IgD-negative memory B cell (primary cell): ENCODE results near the gene PRKCH. TPM values are rescaled to one million over a fixed set of nuclear protein-coding genes. Genes with fewer than 3 reads are reported as not detected.

Experiments used
- H3K27ac Mint-ChIP-seq, 3 donors: one replicate each; pipeline ENCODE4 v1.8.0; 2020 to 2022; ENCODE audit warnings: mild to moderate bottlenecking in 3 of 3, mixed read lengths in 3 of 3, moderate library complexity in 1 of 3
- H3K27me3 Mint-ChIP-seq: one replicate; pipeline ENCODE4 v1.8.0; 2021; ENCODE audit warnings: mixed read lengths
- H3K36me3 Mint-ChIP-seq: one replicate; pipeline ENCODE4 v1.8.0; 2020; ENCODE audit warnings: mild to moderate bottlenecking, mixed read lengths
- H3K4me1 Mint-ChIP-seq, 3 donors: one replicate each; pipeline ENCODE4 v1.8.0; 2020 to 2022; ENCODE audit warnings: mixed read lengths in 3 of 3, mild to moderate bottlenecking in 1 of 3
- H3K4me3 Mint-ChIP-seq, 4 donors: one replicate each; pipeline ENCODE4 v1.8.0; 2020 to 2022; ENCODE audit warnings: mild to moderate bottlenecking in 4 of 4, mixed read lengths in 4 of 4, moderate library complexity in 3 of 4
- H3K9me3 Mint-ChIP-seq, 3 donors: one replicate each; pipeline ENCODE4 v1.8.0; 2020 to 2021; ENCODE audit warnings: mixed read lengths in 3 of 3, mild to moderate bottlenecking in 1 of 3
- polyA plus RNA-seq: library from polyadenylated mRNA; unstranded; fragments of 300-500 nt; fragmentation: Illumina TruSeq; gene quantifications from one replicate; pipeline ENCODE4 v1.2.3, GENCODE V29; 2021

Gene PRKCH
- polyA plus RNA-seq, 1 donor from 2014 or later = 9.6 TPM

- Mint-ChIP-seq H3K4me3 (no peak overlapping the region), H3K4me1 (peaks cover 21 to 37% (median 27%) of the 10 kb centered on the region in 3 donors), H3K27me3 (no peaks in the 10 kb centered on the region), H3K27ac (peak overlapping the region in 2 of 3 donors; percentile 38 to 59), H3K36me3 (no peaks in the 10 kb centered on the region), H3K9me3 (peaks cover 0 to 3% (median 0%) of the 10 kb centered on the region in 3 donors)
Measured at GRCh38 chr14:61512026-61512834, 190.9 kb downstream of the PRKCH start.

DNA sequence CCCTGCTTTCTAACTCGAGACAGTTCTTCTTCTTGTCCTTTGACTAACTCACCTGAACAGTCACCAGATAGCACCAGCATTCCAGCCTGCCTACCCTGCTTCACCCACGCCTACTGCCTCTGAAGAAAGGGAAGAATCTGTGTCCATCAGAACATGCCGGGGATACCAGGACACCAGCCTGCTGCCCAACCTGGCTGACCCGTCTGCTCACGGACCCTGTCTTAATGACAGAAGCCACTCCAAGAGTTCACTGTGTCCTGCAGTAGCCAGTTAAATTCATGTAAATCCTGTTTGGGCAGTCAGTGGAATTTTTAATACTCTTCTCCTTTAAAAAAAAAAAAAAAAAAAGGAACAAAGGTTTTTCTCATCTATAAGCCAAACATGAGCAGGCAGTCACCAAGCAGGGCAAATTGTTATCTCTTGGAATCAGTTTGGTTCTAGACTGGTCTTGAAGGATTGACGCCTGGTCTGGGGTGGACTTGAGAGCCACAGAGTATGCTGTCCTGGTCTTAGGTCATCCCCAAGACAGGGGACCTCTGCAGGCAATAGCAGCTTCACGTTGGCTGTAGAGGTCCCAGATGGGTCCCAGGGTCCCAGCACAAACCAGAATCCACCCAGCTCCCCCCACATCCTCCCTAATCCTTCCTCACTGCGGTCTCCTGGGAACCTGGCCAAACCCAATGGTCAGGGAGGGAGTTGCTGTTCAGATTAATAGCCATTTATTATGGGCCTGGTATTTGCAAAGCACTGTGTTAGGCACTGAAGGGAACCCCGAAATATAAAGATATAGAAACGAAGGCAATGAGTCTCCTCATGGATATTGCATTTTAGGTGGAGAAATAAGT is 192.8 kb downstream of the PRKCH start:
- no peaks in the 10 kb centered on the region for H3K27me3 Mint-ChIP-seq
- H3K9me3 Mint-ChIP-seq = no peaks in the 10 kb centered on the region
- H3K4me1 Mint-ChIP-seq = peaks cover 14 to 26% (median 17%) of the 10 kb centered on the region in 3 donors
- H3K27ac Mint-ChIP-seq = no peak overlapping the region
- H3K4me3 Mint-ChIP-seq = peak overlapping the region in 1 of 4 donors; percentile 55
- H3K36me3 Mint-ChIP-seq = no peaks in the 10 kb centered on the region

DNA sequence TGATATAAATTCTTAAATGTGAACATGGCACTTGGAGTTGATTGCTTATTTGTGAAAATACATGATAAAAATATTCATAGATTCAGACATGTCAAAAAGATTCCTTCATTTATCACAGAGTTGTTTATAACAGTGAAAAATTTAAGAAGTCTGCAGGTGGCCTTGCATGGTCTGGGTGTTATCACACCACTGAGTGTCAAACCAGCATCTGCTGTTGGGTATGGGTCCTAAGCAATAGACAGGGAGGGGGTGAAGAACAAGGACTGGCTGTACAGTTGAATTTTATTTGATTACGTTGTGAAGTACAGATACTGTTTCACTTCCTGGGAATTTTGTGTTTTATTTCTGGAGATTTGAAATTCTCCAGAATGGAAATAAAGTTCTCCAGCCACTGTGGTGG is 193.5 kb downstream of the PRKCH start:
- H3K4me3 Mint-ChIP-seq = no peak overlapping the region
- no peaks in the 10 kb centered on the region for H3K27me3 Mint-ChIP-seq
- H3K4me1 Mint-ChIP-seq = peaks cover 12 to 23% (median 15%) of the 10 kb centered on the region in 3 donors
- no peaks in the 10 kb centered on the region for H3K36me3 Mint-ChIP-seq
- H3K27ac Mint-ChIP-seq = no peak overlapping the region
- H3K9me3 Mint-ChIP-seq = no peaks in the 10 kb centered on the region

GRCh38 chr14:61515436-61516117 is 194.2 kb downstream of the PRKCH start:
- H3K4me3 Mint-ChIP-seq = no peak overlapping the region
- H3K9me3 Mint-ChIP-seq = no peaks in the 10 kb centered on the region
- H3K27me3 Mint-ChIP-seq = no peaks in the 10 kb centered on the region
- peaks cover 7 to 20% (median 10%) of the 10 kb centered on the region in 3 donors for H3K4me1 Mint-ChIP-seq
- H3K36me3 Mint-ChIP-seq = no peaks in the 10 kb centered on the region
- H3K27ac Mint-ChIP-seq = no peak overlapping the region

- H3K36me3 Mint-ChIP-seq = no peaks in the 10 kb centered on the region
- H3K4me3 Mint-ChIP-seq = no peak overlapping the region
- H3K27me3 Mint-ChIP-seq = no peaks in the 10 kb centered on the region
- H3K4me1 Mint-ChIP-seq = peaks cover 7 to 13% (median 9%) of the 10 kb centered on the region in 3 donors
- no peak overlapping the region for H3K27ac Mint-ChIP-seq
- H3K9me3 Mint-ChIP-seq = no peaks in the 10 kb centered on the region
Measured at GRCh38 chr14:61516118-61516743, 194.9 kb downstream of the PRKCH start.

- H3K27ac Mint-ChIP-seq = peak overlapping the region in 1 of 3 donors; percentile 33
- no peaks in the 10 kb centered on the region for H3K9me3 Mint-ChIP-seq
- H3K27me3 Mint-ChIP-seq = no peaks in the 10 kb centered on the region
- H3K36me3 Mint-ChIP-seq = no peaks in the 10 kb centered on the region
- H3K4me3 Mint-ChIP-seq = no peak overlapping the region
- H3K4me1 Mint-ChIP-seq = peaks cover 0 to 5% (median 2%) of the 10 kb centered on the region in 3 donors
Measured at GRCh38 chr14:61516964-61517653, 195.7 kb downstream of the PRKCH start.

DNA sequence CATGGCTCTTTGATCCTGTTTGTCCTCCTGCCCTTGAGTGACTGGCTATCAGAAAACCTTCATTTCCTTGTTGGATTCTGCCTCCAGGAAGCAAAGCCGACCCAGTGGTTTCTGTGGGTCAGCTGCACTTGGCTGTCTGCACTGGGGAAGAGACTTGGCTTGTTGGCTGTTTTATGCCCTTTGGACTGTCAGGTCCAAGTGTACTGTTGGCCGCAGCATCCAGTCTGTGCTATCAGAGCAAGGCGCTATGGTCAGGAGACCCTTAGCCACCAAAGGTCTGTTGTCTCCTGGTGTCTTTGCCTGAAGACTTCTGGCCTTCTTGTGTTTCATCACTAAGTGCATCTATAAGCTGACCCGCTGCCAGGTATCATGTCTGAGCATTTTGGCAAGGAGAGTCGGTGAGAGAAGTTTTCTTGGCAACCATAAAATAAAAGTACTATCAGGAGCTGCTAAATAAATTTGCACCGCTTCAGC is 196.6 kb downstream of the PRKCH start:
- no peaks in the 10 kb centered on the region for H3K27me3 Mint-ChIP-seq
- peaks cover 0 to 5% (median 2%) of the 10 kb centered on the region in 3 donors for H3K4me1 Mint-ChIP-seq
- H3K36me3 Mint-ChIP-seq = no peaks in the 10 kb centered on the region
- peak overlapping the region in 1 of 3 donors; percentile 89 for H3K27ac Mint-ChIP-seq
- H3K9me3 Mint-ChIP-seq = no peaks in the 10 kb centered on the region
- no peak overlapping the region for H3K4me3 Mint-ChIP-seq

- no peaks in the 10 kb centered on the region for H3K9me3 Mint-ChIP-seq
- no peaks in the 10 kb centered on the region for H3K27me3 Mint-ChIP-seq
- H3K4me3 Mint-ChIP-seq = peak overlapping the region in 1 of 4 donors; percentile 42
- no peaks in the 10 kb centered on the region for H3K36me3 Mint-ChIP-seq
- H3K4me1 Mint-ChIP-seq = peaks cover 0 to 5% (median 2%) of the 10 kb centered on the region in 3 donors
- H3K27ac Mint-ChIP-seq = peak overlapping the region in 1 of 3 donors; percentile 89
Measured at GRCh38 chr14:61518403-61518802, 197.0 kb downstream of the PRKCH start.

DNA sequence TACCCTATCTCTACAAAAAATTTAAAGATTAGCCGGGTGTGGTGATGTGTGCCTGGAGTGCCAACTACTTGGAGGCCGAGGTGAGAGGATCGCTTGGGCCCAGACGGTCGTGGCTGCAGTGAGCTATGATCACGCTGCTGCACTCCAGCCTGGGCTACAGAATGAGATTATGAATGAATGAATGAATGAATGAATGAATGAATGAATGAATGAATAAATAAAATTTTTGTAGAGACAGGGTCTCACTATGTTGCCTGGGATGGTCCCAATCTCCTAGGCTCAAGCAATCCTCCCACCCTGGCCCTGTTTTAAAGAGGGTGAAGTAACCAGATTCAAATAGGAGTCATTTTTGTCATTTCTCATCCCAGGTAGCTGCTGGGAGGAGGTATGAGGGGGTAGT is 197.7 kb downstream of the PRKCH start:
- no peak overlapping the region for H3K4me3 Mint-ChIP-seq
- H3K27ac Mint-ChIP-seq = no peak overlapping the region
- H3K36me3 Mint-ChIP-seq = no peaks in the 10 kb centered on the region
- H3K9me3 Mint-ChIP-seq = no peaks in the 10 kb centered on the region
- H3K4me1 Mint-ChIP-seq = peaks cover 0 to 7% (median 2%) of the 10 kb centered on the region in 3 donors
- H3K27me3 Mint-ChIP-seq = no peaks in the 10 kb centered on the region

DNA sequence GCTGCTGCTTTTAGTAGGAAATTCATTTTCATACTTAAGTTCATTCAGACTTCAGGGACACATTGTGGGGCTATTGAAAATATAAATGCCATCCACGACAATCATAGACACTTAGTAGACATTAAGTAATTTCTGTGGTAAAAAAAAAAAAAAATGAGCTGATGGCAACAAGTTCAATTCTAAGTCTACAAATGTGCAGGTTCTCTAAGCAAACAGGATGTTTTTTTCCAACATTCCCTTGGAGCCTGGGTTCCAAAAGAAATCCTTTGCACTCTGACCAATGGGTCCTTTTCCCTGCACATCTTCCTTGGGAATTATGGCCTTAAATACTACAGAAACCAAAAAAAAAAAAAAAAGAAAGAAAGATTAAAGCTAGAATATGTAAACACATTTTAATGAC is 198.4 kb downstream of the PRKCH start:
- Mint-ChIP-seq H3K27me3 (no peaks in the 10 kb centered on the region), H3K4me3 (no peak overlapping the region), H3K36me3 (no peaks in the 10 kb centered on the region), H3K9me3 (no peaks in the 10 kb centered on the region), H3K27ac (peak overlapping the region in 1 of 3 donors; percentile 53), H3K4me1 (peaks cover 0 to 7% (median 0%) of the 10 kb centered on the region in 3 donors)

- peaks cover 0 to 10% (median 4%) of the 10 kb centered on the region in 3 donors for H3K4me1 Mint-ChIP-seq
- no peak overlapping the region for H3K4me3 Mint-ChIP-seq
- no peak overlapping the region for H3K27ac Mint-ChIP-seq
- no peaks in the 10 kb centered on the region for H3K36me3 Mint-ChIP-seq
- H3K27me3 Mint-ChIP-seq = peaks cover 3% of the 10 kb centered on the region
- H3K9me3 Mint-ChIP-seq = no peaks in the 10 kb centered on the region
Measured at GRCh38 chr14:61520576-61520975, 199.2 kb downstream of the PRKCH start.

DNA sequence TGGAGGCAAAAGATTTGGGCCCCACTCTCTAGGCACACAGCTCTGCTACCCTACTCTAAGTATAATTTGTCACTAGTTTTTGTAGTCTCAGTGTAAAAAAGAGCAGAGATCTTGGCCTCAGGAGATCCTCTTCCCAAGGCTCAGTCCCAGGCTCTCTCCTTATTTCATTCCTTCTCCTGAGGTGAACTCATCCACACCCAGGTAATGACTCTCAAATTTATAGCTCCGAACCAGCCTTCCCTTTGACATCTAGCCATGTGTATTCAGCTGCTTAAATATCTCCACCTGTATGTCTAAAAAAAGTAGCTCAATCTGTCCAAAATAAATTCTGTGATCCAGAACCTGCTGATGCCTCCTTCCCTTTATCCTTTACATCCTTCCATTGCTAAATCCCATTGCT is 200.4 kb downstream of the PRKCH start:
- Mint-ChIP-seq H3K4me1 (peaks cover 0 to 10% (median 4%) of the 10 kb centered on the region in 3 donors), H3K27ac (no peak overlapping the region), H3K27me3 (peaks cover 3% of the 10 kb centered on the region), H3K36me3 (no peaks in the 10 kb centered on the region), H3K4me3 (no peak overlapping the region), H3K9me3 (no peaks in the 10 kb centered on the region)

DNA sequence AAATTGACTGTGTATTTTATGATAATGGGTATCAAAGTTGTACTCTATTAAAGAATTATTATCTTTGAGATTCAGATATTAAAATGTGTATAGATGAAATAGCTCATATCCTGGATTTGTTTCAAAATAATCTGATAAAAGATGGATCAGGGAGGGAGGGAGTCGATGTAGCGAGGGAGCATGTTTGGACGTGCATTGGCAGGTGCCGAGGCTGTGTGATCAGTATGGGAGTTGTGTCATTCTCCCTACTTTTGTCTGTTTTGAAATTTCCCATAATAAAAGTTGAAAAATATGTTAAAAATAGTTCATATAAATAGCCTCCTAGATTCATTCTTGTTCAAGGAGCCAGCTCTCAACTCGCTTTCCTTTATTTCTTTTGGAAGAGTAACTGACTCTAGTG is 202.4 kb downstream of the PRKCH start:
- Mint-ChIP-seq H3K4me1 (peaks cover 5 to 13% (median 7%) of the 10 kb centered on the region in 3 donors), H3K9me3 (no peaks in the 10 kb centered on the region), H3K27ac (no peak overlapping the region), H3K36me3 (no peaks in the 10 kb centered on the region), H3K27me3 (peaks cover 3% of the 10 kb centered on the region), H3K4me3 (peak overlapping the region in 1 of 4 donors; percentile 47)
